Stimulated activated CD8-positive, alpha-beta memory T cell treated with anti-CD3 and anti-CD28 coated beads, Interleukin-15, amount 100 ng/mL, for 24 hours (primary cell): Measurements from ENCODE around the gene PHRF1.

Source experiments
- DNase-seq: peaks from one replicate; pipeline ENCODE4 v3.0.0-alpha.2; 2020; ENCODE audit warnings: low read depth

Gene PHRF1

GRCh38 chr11:656866-657265 is 80.6 kb downstream of the PHRF1 start:
- no peak for DNase-seq

DNA sequence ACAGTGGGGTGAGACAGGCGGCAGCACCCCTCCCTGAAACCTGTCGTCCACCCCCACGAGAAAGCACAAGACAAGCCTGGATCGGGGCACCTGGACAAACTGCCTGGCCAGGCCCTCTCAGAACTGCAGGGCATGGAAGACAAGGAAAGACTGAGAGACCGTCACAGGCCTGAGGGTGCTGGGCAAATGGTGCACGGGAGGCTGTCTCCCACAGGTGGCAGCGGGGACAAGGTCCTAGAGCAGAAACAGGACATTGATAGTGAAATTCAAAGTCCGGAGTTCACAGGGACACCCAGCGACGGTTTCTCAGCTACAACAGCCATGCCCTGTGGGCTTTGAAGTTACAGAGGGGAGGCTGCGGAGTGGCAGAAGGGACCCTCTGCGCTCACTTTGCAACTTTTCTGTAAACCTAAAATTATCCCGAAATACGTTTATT is 81.4 kb downstream of the PHRF1 start:
- no peak for DNase-seq

GRCh38 chr11:659532-660085 is 83.3 kb downstream of the PHRF1 start:
- no peak for DNase-seq

GRCh38 chr11:660281-660680 is 84.0 kb downstream of the PHRF1 start:
- DNase-seq: no peak

- DNase-seq: no peak
Measured at GRCh38 chr11:660681-661444, 84.6 kb downstream of the PHRF1 start.
